H4 (cell line): ENCODE measurements around the gene CD200. TPM values are rescaled to one million over a fixed set of nuclear protein-coding genes. Genes with fewer than 3 reads are reported as not detected.

ENCODE experiments used
- DNase-seq: peaks from one replicate; pipeline ENCODE4 v3.0.0-alpha.2; 2015; ENCODE audit warnings: low spot score
- total RNA-seq: library from RNA; depleted of rRNA; stranded (reverse); fragments of >200 nt; shearing (Covaris generic); gene quantifications from 2 replicates; pipeline ENCODE4 v1.2.3, GENCODE V29; 2014; rRNA removed

The CD200 gene, protein sequence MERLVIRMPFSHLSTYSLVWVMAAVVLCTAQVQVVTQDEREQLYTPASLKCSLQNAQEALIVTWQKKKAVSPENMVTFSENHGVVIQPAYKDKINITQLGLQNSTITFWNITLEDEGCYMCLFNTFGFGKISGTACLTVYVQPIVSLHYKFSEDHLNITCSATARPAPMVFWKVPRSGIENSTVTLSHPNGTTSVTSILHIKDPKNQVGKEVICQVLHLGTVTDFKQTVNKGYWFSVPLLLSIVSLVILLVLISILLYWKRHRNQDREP
- not detected in 2 replicates for total RNA-seq

GRCh38 chr3:112333002-112333380, at the start of gene CD200:
CD200 (plus strand) TSS chr3:112333156; CDS start chr3:112333213, 57 bp downstream.
- no peak for DNase-seq

GRCh38 chr3:112289011-112289410, 43.9 kb upstream of the CD200 start:
- DNase-seq = peak; percentile 21

DNA sequence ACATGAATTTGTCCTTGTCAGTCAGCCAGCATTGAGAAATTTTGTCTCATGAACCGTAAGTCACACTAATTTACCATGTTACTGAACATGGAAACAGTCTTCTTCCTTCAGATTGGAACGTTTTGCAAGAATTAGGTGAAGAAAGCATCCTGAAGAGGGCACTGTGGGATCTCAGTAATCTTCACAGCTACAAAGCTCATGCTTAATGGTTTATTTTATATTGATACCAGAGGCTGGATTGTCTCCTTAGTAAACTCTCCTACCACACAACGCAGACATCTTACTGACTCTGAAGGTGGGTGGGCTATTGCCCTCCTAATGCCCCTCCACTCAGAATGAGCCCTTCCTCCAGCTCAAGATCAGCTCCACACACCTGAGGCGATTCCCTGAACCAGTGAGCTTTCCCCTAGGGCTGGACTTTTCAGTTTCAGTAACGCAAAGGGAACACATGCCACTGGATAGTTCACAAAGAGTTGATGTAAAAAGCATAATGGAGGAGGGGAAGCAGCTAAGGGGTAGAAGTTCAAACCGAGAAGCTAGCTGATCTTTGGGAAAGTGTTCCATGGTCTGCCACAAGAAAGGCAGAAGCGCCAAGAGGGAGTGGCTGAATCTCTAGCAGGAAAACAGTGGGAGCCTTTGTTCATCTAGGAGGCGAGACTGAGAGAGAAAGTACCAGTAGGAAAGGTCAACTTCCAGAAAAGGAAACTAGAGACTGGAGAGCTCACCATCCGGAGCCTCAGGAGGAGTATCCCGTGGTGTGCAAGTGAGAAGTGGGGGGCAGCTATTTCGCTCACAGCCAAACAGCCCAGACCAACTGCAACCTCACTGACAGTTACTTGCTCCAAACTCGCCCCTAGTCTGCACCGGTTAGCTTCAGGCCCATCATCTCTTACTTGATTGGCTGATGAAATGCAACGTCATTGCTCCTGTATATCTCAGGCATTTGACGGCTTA, 39.3 kb upstream of the CD200 start, which contains the start of gene SLC9C1:
Gene SLC9C1, minus strand, starts transcription at position 849 of the 954 bp plus-strand sequence. CDS start 7,425 bp downstream, outside the sequence.
- DNase-seq = peak; percentile 60

- DNase-seq = no peak
Observed at GRCh38 chr3:112297714-112298113, 35.2 kb upstream of the CD200 start.

DNA sequence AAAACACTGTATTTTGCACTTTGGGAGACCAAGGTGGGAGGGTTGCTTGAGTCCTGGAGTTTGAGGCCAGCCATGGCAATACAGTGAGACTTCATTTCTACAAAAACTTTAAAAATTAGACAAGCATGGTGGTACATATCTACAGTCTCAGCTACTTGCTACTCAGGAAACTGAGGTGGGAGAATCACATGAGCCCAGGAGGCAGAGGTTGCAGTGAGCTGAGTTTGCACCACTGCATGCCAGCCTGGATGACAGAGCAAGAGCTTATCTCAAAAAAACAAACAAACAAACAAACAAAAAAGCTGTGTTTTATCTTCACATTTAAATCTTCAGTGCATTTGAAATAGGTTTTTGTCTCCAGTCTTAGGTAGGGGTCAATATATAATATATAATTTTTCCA, 34.2 kb upstream of the CD200 start:
- DNase-seq = no peak

GRCh38 chr3:112302150-112302830, 30.7 kb upstream of the CD200 start:
- no peak for DNase-seq

DNA sequence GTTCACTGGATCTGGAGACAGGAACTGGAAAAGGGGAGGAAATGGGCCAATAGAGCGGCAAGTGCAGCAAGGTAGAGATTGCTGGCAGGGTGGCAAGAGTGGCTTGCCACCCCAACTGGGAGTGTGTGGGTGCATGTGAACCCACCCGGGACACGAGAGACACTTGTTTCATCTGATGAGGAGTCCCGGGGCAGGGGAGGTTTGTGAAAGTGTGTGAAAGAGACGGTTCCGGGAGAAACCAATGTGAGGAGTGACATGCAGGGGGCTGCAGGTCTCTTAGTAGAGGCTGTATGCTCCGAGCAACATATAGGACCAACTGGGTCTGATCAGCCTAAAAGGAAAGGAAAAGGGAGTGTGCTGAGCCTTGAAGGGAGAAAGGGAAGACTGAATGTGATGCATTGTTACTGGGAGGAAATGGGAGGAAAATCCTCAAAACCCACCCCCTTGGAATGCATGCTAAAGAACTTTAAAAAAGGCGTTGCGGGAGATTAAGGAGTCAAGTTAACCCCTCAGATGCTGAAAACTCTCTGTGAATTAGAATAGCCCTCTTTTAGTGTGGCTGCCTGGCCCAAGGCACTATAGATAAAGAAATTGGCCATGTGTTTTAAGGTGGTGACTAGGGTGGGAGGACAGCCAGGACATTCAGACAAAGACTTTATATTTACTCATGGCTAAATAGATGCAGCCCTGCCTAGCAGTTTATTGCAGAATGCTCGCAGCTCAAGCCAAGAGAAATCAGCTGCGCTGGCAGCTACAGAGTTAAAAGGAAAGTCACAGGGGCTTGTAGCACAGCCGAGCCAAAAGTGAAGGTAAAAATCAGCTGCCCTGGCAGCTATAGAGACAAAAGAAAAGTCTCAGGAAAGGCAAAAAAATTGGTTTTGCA, 29.8 kb upstream of the CD200 start:
- no peak for DNase-seq

DNA sequence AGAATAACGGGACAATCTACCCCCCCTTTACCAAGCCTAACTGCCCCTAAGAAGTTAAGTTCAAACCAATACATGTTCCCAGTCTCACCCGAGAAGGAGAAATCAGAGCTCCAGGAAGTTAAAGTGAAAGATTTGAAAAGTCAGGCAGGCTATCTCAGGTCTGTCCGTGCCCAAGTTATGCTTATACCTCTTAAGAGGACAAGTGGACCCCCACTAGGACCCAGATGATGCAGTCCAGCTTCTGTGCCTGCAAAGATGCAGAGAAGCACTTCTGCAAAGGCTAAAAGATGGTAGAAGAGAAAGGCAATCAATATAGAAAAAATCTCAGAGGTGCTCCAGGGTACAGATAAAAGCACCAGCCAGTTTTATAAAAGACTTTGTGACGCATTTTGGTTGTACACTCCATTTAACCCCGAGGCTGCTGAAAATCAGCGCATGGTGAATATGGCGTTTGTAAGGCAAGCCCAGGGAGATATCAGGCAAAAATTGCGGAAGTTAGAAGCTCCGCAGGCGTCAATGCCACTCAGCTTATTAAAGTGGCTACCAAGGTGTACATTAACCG, 29.1 kb upstream of the CD200 start:
- no peak for DNase-seq

DNA sequence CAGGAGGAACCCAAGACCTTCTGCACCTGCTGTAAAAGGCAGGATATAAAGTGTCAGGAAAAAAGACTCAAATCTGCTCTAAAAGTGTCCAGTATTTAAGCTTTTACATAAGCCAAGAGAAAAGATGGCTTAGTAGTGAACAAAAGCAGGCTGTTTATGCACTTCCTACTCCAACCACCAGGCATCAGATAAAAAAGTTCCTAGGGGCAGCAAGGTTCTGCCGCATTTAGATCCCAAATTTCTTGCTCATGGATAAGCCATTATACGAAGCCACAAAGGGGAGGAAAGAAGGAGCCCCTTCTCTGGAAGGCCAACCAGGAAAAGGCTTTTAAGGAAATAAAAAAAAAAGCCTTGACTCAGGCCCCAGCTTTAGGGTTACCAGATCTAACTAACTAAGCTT, 28.3 kb upstream of the CD200 start:
- no peak for DNase-seq

GRCh38 chr3:112306825-112307224, 26.1 kb upstream of the CD200 start:
- DNase-seq = no peak

- DNase-seq = no peak
Observed at GRCh38 chr3:112307557-112307956, 25.4 kb upstream of the CD200 start.

DNA sequence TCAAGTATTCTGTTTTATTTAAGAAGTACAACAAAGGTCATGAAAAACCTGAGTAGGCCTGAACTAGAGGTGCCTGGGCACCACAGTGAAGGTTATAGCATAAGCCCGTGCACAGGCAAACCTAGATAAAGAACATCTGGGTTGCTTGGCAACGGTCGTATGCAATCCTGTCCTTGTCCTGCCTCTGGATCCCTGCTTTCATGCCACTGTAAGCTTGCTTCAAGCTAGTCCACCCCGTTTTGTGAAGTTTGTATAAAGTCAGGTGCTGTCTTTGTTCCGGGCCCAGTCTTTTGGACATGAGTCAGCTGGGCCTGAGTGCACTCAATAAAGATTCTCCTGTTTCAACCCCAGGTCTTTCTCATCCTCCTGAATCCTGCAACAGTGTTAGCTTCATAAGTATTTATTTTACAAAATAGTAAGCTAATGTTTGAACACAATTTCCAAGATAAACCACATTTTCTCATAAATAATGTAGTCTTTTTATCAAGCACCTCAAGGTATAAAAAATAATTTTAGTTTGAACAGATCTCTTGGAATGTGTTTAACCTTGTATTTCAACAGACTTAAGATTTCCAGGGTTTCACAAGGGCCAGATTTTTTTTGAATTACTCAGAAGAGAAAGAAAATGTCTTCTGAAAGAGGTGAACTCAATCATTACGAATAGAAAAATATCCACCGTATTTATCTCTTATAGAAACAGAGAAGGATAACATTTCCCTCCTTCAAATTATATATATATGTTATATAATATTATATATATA, 24.6 kb upstream of the CD200 start:
- no peak for DNase-seq

DNA sequence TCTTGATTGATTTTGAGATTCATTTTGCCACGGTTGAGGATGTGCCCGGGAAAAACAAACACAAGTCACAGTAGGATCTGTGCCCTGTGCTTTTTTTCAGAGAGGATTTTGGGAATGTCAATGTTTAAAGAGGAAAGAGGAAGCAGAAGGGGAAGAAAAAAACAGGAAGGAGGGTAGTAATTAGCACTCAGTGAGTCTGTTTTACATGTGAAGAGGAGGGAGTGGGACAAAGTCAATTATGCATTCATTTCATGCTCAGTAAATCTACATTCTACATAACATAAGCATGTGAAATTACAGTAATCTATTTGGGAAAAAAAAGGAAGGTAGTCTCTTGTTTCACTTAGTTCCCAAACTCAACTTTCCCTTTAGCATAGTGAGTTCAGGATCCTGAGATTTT, 18.3 kb upstream of the CD200 start:
- no peak for DNase-seq

DNA sequence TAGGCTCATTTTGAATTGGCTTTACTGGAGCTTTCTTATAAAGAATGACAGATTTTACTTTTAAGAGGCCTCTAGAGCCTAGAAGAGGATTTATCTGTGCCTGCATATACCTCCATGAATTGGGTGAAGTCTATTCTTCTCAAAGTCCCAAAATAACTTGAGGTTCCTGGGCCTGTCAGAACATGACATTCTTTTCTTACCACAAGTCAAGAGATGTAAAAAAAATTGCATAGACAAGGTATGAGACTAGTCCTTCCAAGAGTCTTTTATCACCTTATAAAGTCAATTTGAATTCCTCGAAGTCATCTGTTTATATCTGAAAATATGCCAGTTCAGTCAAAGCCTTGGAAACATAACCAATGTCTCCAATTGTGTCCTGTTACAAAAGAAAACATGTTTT, 17.2 kb upstream of the CD200 start:
- no peak for DNase-seq

- DNase-seq = no peak
Observed at GRCh38 chr3:112319516-112320276, 13.3 kb upstream of the CD200 start.

DNA sequence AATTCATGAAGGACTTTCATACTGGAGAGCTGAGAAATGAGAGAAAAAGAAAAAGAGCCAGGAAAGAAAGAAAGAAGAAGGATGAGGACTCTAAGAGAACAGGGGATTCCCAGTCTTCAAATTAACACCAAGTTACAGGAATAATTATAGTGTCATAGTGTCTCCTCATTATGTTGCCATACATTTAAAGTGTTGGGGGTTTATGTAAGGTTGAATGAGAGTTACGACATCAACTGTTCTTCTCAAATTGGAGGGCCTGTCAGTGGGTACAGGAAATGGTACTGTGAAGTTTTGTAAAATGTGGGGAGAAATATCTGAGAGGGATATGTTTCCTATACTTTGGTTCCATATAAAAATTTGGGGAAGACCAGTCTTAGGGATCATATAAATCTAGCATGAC, 12.3 kb upstream of the CD200 start:
- DNase-seq = no peak

GRCh38 chr3:112321867-112322652, 10.9 kb upstream of the CD200 start:
- DNase-seq = no peak

DNA sequence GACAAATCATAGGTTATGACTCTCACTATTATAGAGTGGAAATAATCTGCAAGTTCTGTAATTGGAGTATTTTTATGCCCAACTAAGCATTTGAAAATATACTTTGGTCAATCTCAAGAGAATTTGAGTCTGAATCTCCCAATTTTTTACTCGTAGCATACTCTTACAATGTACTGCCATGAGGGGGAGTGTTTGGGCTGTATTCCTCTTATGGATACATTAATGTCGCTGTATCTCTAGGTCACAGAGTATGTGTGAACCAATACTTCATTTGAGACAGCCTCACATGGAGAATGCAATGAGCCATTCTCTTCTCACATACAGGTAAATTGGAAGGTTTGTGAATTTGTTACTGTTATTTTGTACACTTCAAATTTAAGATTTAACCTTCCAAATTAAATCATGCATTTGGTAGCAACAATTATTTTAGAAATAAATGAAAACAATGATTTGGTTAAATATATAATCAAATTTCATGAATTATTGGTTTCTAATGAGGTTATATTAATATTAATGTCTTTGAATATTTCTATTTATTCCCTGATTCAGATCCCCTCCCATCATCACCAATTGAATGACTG, 5.5 kb upstream of the CD200 start:
- peak; percentile 68 for DNase-seq
